Endothelial cell of umbilical vein (primary cell): ENCODE measurements around the gene CNTN6. TPM values are rescaled to one million over a fixed set of nuclear protein-coding genes. Genes with fewer than 3 reads are reported as not detected.

Experiments
- BruUV-seq: library from RNA; stranded (reverse); fragments of 400-500 nt; replicated peaks from 2 replicates; lab custom pipeline; 2021; lab: Mats Ljungman, UMichigan
- CTCF ChIA-PET: fragments of 300-600, 350-600 bp; sonication (Branson Sonifier 250); formaldehyde crosslinking; loops from one replicate; lab custom pipeline; 2021; ENCODE audit warnings: antibody characterized with exemption, inconsistent platforms; lab: Charles Lee
- POLR2A ChIA-PET: fragments of 300-600, 350-600 bp; sonication (Branson Sonifier 250); formaldehyde crosslinking; loops from one replicate; lab custom pipeline; 2021; ENCODE audit warnings: antibody characterized with exemption, inconsistent platforms; lab: Charles Lee
- DNase-seq: peaks from one replicate; pipeline ENCODE4 v3.0.0-alpha.2; 2011; ENCODE audit warnings: low read depth, low spot score
- FAIRE-seq: peaks from 2 replicates; lab custom pipeline; 2011; peaks lifted over from hg19 to GRCh38; lab: Jason Lieb, UNC
- H2AFZ ChIP-seq: 2 replicates; pipeline ENCODE4 v1.6.0; 2012; ENCODE audit warnings: low read depth, low read length, control low read depth, inconsistent platforms
- H3K27ac ChIP-seq: 2 replicates; pipeline ENCODE4 v1.5.1; 2011; ENCODE audit warnings: low read depth, mild to moderate bottlenecking, control low read depth, low read length, moderate library complexity; ENCODE audit not compliant: insufficient read depth
- H3K27me3 ChIP-seq, 2 experiments: 2 replicates each; pipeline versions ENCODE4 v1.6.0 to v1.6.1; 2011; ENCODE audit warnings: low read length in 2 of 2, mixed read lengths in 1 of 2; ENCODE audit not compliant: control insufficient read depth in 2 of 2, insufficient read depth in 2 of 2
- H3K36me3 ChIP-seq, 2 experiments: 2 replicates in 1 of 2; 3 replicates in 1 of 2; pipeline ENCODE4 v1.5.1; 2011; ENCODE audit warnings: low read length in 2 of 2, mild to moderate bottlenecking in 1 of 2, moderate library complexity in 1 of 2; ENCODE audit not compliant: control insufficient read depth in 2 of 2, insufficient read depth in 2 of 2; ENCODE audit errors: extremely low read depth in 1 of 2
- H3K4me1 ChIP-seq: 3 replicates; pipeline ENCODE4 v1.5.1; 2011; ENCODE audit warnings: mild to moderate bottlenecking, low read length; ENCODE audit not compliant: control insufficient read depth, insufficient read depth; ENCODE audit errors: extremely low read depth
- H3K4me2 ChIP-seq: 2 replicates; pipeline ENCODE4 v1.6.1; 2011; ENCODE audit warnings: low read length, control low read depth, mixed read lengths; ENCODE audit not compliant: insufficient read depth
- H3K4me3 ChIP-seq, 3 experiments: fragments of 200-600 bp in 1 of 3; sonication (generic), shearing (Covaris generic) in 1 of 3; replicated peaks in 1 of 3; 2 replicates each; pipeline ENCODE4 v1.5.1; 2011 to 2016; ENCODE audit warnings: control low read depth in 3 of 3, low read length in 3 of 3, mild to moderate bottlenecking in 2 of 3, inconsistent platforms in 1 of 3, low read depth in 1 of 3, moderate library complexity in 1 of 3; ENCODE audit not compliant: insufficient read depth in 1 of 3
- H3K79me2 ChIP-seq: 2 replicates; pipeline ENCODE4 v1.6.0; 2012; ENCODE audit warnings: low read length, inconsistent platforms; ENCODE audit not compliant: control insufficient read depth, insufficient read depth
- H3K9ac ChIP-seq: replicated peaks from 2 replicates; pipeline ENCODE3; 2011; ENCODE audit warnings: low read length, control low read depth; ENCODE audit not compliant: insufficient read depth; ENCODE audit errors: extremely low read depth
- H3K9me1 ChIP-seq: replicated peaks from 3 replicates; pipeline ENCODE4 v1.6.0; 2011; ENCODE audit warnings: mild to moderate bottlenecking, low read length; ENCODE audit not compliant: control insufficient read depth, insufficient read depth; ENCODE audit errors: extremely low read depth
- H3K9me3 ChIP-seq: replicated peaks from 2 replicates; pipeline ENCODE4 v1.5.1; 2012; ENCODE audit warnings: low read length, inconsistent platforms; ENCODE audit not compliant: control insufficient read depth, insufficient read depth
- H4K20me1 ChIP-seq: replicated peaks from 2 replicates; pipeline ENCODE3; 2011; ENCODE audit warnings: mild to moderate bottlenecking, low read length; ENCODE audit not compliant: control insufficient read depth, insufficient read depth; ENCODE audit errors: extremely low read depth
- EZH2 ChIP-seq: IDR thresholded peaks from 2 replicates; pipeline ENCODE4 v1.6.1; 2012; ENCODE audit warnings: borderline replicate concordance, low read depth, mild to moderate bottlenecking, moderate library complexity, low read length, inconsistent platforms; ENCODE audit not compliant: severe bottlenecking
- GATA2 ChIP-seq: IDR thresholded peaks from 2 replicates; pipeline ENCODE4 v1.7.0; 2011; ENCODE audit warnings: low read depth, mild to moderate bottlenecking, moderate library complexity, mixed read lengths, low read length; ENCODE audit not compliant: insufficient read length, insufficient read depth
- MYC ChIP-seq: IDR thresholded peaks from one replicate; pipeline ENCODE4 v1.6.1; 2011; ENCODE audit warnings: mild to moderate bottlenecking, low read depth, low read length
- POLR2A ChIP-seq: IDR thresholded peaks from 2 replicates; pipeline ENCODE4 v1.6.1; 2012; ENCODE audit warnings: low read depth, mild to moderate bottlenecking, control low read depth, low read length
- POLR2AphosphoS5 ChIP-seq: IDR thresholded peaks from 2 replicates; pipeline ENCODE4 v1.6.1; 2012; ENCODE audit warnings: low read depth, mild to moderate bottlenecking, control low read depth, low read length, moderate library complexity; ENCODE audit not compliant: insufficient read depth
- dilution Hi-C: fragments of 300-500 bp; cut with MboI; formaldehyde crosslinking; loops from one replicate; pipeline ENCODE4 v1.15.0; 2019; ENCODE audit warnings: low sequenced_read_pairs; ENCODE audit not compliant: extremely low pct_ligation_motif_present
- intact Hi-C: fragments of 100-400 bp; cut with micrococcal nuclease; formaldehyde crosslinking; loops from one replicate; pipeline ENCODE4 v1.10.0; 2022
- polyA plus RNA-seq, 4 experiments: library from polyadenylated mRNA; depleted of rRNA in 3 of 4; stranded (reverse) in 3 of 4; unstranded in 1 of 4; fragments of >200 nt; gene quantifications; 2 replicates each; pipeline versions ENCODE4 v1.2.1 to v1.2.3, GENCODE V29; 2011 to 2012; ENCODE audit warnings: missing spikeins in 1 of 4
- total RNA-seq: library from RNA; stranded (reverse); gene quantifications from 2 replicates; pipeline ENCODE4 v1.2.3, GENCODE V29; 2021
- TF ChIP-seq, protein P1 (sequence below), 2 donors: IDR thresholded peaks; 1 replicate in 1 of 2; 2 replicates in 1 of 2; pipeline ENCODE4 v1.5.1; 2011; ENCODE audit warnings: low read length in 2 of 2, mild to moderate bottlenecking in 2 of 2, moderate library complexity in 2 of 2, control low read depth in 1 of 2, inconsistent platforms in 1 of 2, low read depth in 1 of 2; ENCODE audit not compliant: insufficient read depth in 1 of 2; ENCODE audit errors: extremely low read depth in 1 of 2
- TF ChIP-seq, protein P2 (sequence below): IDR thresholded peaks from 2 replicates; pipeline ENCODE4 v1.6.1; 2011; ENCODE audit not compliant: insufficient read depth, insufficient read length

CNTN6 gene
- total and polyA plus RNA-seq, 2 donors (not counting 3 experiments of a cell fraction or from before 2014, with no cell fraction given), result not detected

DNA sequence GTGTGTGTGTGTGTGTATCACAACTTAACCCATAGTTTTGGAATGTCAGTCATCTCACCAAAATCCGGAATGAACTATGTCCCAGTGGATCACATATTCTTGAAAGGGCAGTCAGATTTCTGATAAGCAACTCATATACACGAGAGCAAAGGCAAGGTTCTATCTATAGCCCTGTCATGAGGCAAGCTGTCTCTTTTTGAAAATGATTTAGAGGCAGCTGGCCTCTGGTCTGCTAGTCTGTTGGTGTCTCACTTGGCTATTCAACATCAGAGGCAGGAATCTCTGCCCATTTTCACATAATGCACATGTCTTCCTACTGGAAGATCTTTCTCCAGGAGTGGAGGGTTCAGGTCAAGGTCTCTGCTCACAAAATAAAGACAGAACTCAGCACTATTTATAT, 79.8 kb downstream of the CNTN6 start:
- Histone ChIP-seq H3K4me2 (no peak overlapping the region), H4K20me1 (no peaks in the 10 kb centered on the region), H3K4me1 (no peaks in the 10 kb centered on the region), H3K9me1 (no peaks in the 10 kb centered on the region), H3K4me3 (no peak overlapping the region), H3K27ac (no peak overlapping the region), H3K79me2 (no peaks in the 10 kb centered on the region), H2AFZ (no peak overlapping the region), H3K36me3 (no peaks in the 10 kb centered on the region), H3K9me3 (peaks cover 4% of the 10 kb centered on the region), H3K27me3 (no peaks in the 10 kb centered on the region), H3K9ac (no peak overlapping the region)
- no TSS peak for BruUV-seq
- intact Hi-C loops, result no loop called here
- ChIA-PET CTCF (no interaction called here), POLR2A (no interaction called here)
- TF ChIP-seq MYC (no peak), POLR2A (no peak), GATA2 (no peak), POLR2AphosphoS5 (no peak), EZH2 (no peak)
- TF ChIP-seq, protein P1, sequence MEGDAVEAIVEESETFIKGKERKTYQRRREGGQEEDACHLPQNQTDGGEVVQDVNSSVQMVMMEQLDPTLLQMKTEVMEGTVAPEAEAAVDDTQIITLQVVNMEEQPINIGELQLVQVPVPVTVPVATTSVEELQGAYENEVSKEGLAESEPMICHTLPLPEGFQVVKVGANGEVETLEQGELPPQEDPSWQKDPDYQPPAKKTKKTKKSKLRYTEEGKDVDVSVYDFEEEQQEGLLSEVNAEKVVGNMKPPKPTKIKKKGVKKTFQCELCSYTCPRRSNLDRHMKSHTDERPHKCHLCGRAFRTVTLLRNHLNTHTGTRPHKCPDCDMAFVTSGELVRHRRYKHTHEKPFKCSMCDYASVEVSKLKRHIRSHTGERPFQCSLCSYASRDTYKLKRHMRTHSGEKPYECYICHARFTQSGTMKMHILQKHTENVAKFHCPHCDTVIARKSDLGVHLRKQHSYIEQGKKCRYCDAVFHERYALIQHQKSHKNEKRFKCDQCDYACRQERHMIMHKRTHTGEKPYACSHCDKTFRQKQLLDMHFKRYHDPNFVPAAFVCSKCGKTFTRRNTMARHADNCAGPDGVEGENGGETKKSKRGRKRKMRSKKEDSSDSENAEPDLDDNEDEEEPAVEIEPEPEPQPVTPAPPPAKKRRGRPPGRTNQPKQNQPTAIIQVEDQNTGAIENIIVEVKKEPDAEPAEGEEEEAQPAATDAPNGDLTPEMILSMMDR (IDR thresholded peaks at IDR 0.05; ENCODE audit: extremely low read depth in 1 of 2, insufficient read depth in 1 of 2, low read depth in 1 of 2, low read length in 2 of 2), result no peak
- TF ChIP-seq, protein P2, sequence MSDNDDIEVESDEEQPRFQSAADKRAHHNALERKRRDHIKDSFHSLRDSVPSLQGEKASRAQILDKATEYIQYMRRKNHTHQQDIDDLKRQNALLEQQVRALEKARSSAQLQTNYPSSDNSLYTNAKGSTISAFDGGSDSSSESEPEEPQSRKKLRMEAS, result no peak
- dilution Hi-C loops, result no loop called here
- DNase-seq, result no peak
- no peak for FAIRE-seq
